GM12864 (cell line): ENCODE data around the gene FBXO34.
"Not testable (repeated sequence)": the region's sequence is repeated elsewhere in the genome, so short reads cannot be mapped to it uniquely, and the experiment has no call there.

Experiments
- DNase-seq: peaks from one replicate; pipeline ENCODE4 v3.0.0-alpha.2; 2011; ENCODE audit warnings: low read depth
- H3K4me3 ChIP-seq: 2 replicates; pipeline ENCODE4 v1.5.1; 2011; ENCODE audit warnings: mild to moderate bottlenecking, low read depth, low read length, control low read depth
- TF ChIP-seq, protein P1 (sequence below): IDR thresholded peaks from 2 replicates; pipeline ENCODE4 v1.5.1; 2011; ENCODE audit warnings: low read depth, mild to moderate bottlenecking, moderate library complexity, low read length, control low read depth, inconsistent platforms; ENCODE audit errors: missing control alignments

Gene FBXO34

DNA sequence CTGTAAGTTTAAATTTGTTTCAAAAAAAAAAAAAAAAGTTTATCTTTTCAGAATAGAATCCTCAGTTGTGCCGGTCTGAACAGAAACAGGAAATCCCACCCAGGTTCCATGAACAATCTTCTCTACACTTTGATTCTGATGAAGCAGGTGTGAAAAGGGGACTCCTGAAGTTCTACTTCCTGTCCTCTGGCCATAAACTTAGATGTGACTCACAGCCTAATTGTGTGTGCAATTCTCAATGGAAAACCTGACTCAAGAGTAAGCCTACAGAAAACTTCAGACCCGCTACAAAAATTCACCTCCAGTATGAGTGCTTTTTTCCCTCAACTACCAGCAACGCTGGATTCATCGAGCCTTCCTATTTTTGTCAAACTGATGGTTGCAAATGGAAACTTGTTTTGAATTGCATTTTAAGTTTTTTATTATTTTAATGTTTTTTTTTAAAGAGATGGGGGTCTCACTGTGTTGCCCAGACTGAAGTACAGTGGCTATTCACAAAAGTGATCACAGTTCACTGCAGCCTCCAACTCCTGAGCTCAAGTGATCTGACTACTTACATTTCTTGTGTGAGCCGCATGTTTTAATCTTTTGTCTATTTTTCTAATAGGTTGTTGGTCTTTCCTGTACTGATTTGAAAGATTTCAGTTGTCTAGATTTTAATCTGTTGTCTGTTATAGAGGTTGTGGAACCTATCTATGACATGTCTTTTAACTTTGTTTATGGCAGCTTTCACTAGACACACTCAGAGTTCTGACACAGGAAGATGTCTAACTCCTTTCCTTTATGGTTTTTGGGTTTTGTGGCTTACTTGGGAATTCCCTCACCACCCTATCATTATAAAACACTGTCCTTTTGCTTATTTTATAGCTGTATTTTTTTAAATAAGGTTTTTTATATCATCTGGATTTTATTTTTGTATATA lies 102.8 kb downstream of the FBXO34 start:
- DNase-seq, result peak; percentile 29
- H3K4me3 ChIP-seq, result no peak overlapping the region
- TF ChIP-seq, protein P1, sequence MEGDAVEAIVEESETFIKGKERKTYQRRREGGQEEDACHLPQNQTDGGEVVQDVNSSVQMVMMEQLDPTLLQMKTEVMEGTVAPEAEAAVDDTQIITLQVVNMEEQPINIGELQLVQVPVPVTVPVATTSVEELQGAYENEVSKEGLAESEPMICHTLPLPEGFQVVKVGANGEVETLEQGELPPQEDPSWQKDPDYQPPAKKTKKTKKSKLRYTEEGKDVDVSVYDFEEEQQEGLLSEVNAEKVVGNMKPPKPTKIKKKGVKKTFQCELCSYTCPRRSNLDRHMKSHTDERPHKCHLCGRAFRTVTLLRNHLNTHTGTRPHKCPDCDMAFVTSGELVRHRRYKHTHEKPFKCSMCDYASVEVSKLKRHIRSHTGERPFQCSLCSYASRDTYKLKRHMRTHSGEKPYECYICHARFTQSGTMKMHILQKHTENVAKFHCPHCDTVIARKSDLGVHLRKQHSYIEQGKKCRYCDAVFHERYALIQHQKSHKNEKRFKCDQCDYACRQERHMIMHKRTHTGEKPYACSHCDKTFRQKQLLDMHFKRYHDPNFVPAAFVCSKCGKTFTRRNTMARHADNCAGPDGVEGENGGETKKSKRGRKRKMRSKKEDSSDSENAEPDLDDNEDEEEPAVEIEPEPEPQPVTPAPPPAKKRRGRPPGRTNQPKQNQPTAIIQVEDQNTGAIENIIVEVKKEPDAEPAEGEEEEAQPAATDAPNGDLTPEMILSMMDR, result no peak

GRCh38 chr14:55374771-55375170 lies 103.5 kb downstream of the FBXO34 start:
- TF ChIP-seq, protein P1, result no peak
- H3K4me3 ChIP-seq, result no peak overlapping the region
- no peak for DNase-seq

- H3K4me3 ChIP-seq, result no peak overlapping the region
- DNase-seq, result no peak
- TF ChIP-seq, protein P1, result no peak
Observed at GRCh38 chr14:55377236-55377635, 106.0 kb downstream of the FBXO34 start.

GRCh38 chr14:55381040-55381439 lies 109.8 kb downstream of the FBXO34 start:
- TF ChIP-seq, protein P1, result no peak
- H3K4me3 ChIP-seq, result no peak overlapping the region
- DNase-seq, result no peak

DNA sequence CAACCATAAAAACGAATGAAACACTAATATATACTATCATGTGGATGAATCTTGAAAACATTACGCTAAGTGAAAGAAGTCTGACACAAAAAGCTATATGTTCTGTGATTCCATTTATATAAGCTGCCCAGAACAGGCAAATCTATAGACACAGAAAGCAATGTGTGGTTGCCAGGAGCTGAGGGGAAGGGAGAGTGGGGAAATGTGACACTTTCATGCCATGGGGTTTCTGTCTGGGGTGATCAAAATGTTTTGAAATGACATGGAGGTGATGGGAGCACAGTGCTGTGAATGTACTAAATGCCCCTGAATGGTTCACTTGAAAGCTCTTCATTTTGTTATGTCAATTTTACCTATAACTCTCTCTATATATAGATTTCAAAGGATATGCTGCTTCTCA lies 110.3 kb downstream of the FBXO34 start:
- H3K4me3 ChIP-seq, result no peak overlapping the region
- TF ChIP-seq, protein P1, result no peak
- DNase-seq, result no peak

DNA sequence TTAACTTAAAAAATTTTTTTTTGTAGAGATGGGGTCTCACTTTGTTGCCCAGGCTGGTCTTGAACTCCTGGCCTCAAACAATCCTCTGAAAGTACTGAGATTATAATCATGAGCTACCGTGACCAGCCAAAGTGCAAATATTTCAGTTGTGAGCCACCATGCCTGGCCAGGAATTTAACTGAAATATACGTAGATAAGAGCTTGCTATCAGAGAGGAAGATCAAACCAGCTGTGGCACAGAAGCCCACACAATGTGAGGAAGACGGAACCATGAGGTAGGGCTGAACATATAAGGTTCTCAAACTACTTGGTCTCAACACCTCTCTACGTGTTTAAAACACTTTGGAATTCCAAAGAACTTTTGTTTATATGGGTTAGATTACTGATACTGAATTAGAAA lies 111.3 kb downstream of the FBXO34 start:
- TF ChIP-seq, protein P1, result no peak

GRCh38 chr14:55383056-55383466 lies 111.8 kb downstream of the FBXO34 start:
- not testable (repeated sequence) for DNase-seq, H3K4me3 ChIP-seq

More for the DNA sequence above, 111.3 kb downstream of the FBXO34 start:
- H3K4me3 ChIP-seq, result no peak overlapping the region
- no peak for DNase-seq
